SH-SY5Y (cell line): Measurements from ENCODE around the gene CD69.

Experiments
- GATA2 ChIP-seq: IDR thresholded peaks from 2 replicates; pipeline ENCODE4 v1.6.1; 2011; ENCODE audit warnings: mild to moderate bottlenecking, low read depth, low read length
- GATA3 ChIP-seq: IDR thresholded peaks from 2 replicates; pipeline ENCODE4 v1.6.1; 2011; ENCODE audit warnings: low read depth, mild to moderate bottlenecking, low read length, moderate library complexity

DNA sequence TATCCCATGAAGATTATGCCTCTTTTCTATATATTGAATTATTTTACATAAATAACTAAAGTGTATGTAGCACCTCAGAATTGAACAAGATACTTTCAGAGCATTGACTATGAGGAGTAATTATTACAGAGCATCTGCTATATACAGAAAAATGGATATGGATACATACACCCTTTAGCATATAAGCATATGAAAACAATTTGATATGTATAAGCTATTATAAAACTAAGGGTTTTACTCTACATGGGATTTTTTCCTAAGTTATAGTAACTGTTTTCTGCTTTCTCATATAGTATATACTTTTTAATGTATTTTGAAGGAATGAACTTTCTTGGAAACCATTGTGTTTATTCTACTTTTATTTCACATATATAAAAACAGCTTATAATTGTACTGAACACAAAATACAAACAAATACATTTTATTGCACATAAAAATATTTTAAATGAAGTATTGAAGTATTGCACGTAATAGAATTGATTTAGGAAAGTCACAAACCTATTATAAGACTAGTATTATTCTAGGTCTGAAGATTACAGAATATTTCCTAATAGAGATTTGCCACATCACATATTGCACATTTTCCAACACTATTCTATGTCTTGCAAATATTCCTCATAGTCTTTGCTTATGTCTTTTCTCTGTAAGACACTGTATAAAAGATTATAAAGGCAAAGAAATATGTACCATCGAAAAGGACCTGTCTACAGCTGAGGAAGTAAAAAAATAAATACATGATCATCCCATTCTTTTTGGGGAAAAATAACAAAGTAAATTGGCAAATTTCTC lies 8.4 kb downstream of the CD69 start:
- TF ChIP-seq GATA2, result no peak
- no peak for TF ChIP-seq GATA3
